GM10847 (cell line): ENCODE data around the gene SERPINI2.

Experiments
- POLR2A ChIP-seq: IDR thresholded peaks from 2 replicates; pipeline ENCODE4 v1.6.1; 2011; ENCODE audit not compliant: insufficient read length; ENCODE audit errors: extremely low read depth

The SERPINI2 gene

DNA sequence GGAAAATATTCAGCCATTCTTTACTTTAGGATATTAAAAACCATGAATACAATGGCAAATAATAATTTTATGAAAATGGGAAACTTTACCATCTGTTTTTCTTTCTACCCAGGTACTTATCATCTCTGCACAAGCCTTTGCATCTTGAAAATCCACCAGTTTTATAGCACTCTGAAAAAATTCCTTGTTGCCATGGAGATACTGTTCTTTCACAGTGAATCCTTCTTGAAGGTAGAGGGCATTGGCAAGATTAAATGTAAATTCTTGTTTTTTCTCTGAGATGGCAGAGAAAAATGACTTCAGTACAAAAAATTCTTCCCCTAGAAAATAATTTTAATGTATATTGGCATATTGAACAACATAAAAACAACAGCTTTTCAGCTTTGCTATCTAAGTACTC, 6.9 kb downstream of the SERPINI2 start:
- TF ChIP-seq POLR2A, result no peak

- no peak for TF ChIP-seq POLR2A
These were observed 17.6 kb downstream of the SERPINI2 start for GRCh38 chr3:167456157-167456799.

DNA sequence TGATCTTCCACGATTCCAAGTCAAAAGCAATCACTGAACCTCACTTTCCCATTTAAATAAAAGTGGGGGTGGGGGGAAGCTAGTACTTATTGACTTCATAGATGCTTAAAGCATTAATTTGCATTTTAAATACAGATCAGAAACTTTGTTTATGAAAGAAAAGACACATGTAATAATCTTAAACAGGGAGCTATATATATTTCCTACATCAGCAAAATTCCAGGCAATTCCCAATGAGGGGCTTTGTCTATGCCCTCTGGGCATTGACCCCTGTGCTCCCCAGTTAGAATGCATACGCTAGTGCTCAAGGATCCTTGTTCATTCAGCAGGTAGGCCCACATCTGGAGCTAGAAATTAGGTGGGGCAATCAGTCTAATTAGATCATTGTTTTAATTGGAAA, 20.0 kb downstream of the SERPINI2 start:
- no peak for TF ChIP-seq POLR2A

DNA sequence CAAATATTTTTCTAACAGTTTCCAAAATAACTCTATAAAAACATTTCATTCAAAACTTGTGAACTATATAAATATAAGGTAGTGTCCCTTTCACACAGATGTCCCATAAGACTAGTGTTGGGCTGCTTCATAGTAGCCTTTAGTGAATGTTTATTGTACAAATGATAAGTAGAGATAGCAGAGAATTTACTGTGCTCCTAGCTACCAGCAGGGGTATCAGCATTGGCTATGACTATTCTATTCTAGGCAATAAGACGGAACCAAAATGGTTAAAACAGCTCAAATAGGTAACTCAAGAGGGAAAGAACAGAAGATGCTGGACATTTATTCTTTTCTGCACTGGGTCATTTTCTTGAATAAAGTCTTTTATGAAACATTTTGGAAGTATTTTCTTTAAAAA, 22.6 kb downstream of the SERPINI2 start:
- TF ChIP-seq POLR2A, result no peak

DNA sequence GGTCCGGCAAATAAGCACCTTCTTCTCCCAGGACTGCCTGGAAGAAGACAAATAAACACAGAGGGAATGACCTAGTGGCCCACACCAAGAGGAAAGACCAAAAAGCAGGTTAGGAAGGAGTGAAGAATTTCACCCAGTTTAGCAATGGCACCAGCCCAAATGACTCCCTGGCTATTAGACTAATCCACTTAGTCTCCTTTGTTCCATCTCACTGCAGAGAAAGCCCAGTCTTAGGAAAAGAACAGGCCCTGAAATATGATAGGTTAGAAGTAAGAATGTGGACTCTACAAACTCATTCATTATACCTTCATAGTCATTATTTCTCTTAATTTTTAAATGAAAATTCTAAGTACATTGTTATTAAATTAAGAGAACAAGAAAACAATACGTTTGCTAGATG, 23.2 kb downstream of the SERPINI2 start:
- no peak for TF ChIP-seq POLR2A

DNA sequence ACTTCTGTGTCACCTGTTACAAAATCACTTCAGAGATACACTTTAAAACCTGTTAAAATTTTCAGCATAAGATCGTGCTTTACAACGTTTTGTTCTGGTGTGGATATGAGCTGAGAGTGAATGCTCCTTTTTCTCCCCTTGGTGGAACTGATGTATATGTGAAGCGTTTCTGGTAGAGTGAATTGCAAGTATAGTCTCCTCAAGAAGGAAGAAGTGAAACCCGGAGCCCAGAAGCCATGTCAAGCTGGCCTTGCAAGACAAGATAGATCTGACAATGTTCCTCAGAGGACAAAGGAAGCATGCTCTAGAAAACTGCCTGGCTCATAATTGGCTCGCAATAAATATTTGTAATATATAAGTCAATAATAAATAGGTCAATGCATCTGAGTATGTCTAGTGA, 23.6 kb downstream of the SERPINI2 start:
- no peak for TF ChIP-seq POLR2A

- no peak for TF ChIP-seq POLR2A
These were observed 28.4 kb downstream of the SERPINI2 start for GRCh38 chr3:167445491-167445890.

GRCh38 chr3:167441256-167441655, 32.6 kb downstream of the SERPINI2 start:
- TF ChIP-seq POLR2A, result no peak

- TF ChIP-seq POLR2A, result no peak
These were observed 36.3 kb downstream of the SERPINI2 start for GRCh38 chr3:167437428-167438139.

DNA sequence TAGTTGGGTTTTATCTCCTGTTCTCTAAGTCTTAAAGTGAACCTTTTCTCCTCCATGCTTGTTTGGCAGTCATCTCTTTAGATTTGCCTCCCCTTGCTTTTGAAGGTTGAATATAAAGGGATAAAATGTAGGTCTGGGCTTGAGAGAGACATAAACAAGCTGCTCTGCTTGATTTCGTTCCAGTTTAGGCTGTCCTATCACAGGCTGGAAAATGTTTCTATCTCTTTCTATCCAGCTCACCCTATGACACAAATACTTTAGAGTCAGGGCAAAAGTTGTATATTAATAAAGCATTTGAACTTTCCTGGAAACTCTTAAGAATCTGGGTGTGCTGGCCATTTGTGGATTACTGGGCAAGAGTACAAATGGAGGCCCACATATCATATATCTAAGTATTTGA, 64.2 kb downstream of the SERPINI2 start:
- TF ChIP-seq POLR2A, result no peak

DNA sequence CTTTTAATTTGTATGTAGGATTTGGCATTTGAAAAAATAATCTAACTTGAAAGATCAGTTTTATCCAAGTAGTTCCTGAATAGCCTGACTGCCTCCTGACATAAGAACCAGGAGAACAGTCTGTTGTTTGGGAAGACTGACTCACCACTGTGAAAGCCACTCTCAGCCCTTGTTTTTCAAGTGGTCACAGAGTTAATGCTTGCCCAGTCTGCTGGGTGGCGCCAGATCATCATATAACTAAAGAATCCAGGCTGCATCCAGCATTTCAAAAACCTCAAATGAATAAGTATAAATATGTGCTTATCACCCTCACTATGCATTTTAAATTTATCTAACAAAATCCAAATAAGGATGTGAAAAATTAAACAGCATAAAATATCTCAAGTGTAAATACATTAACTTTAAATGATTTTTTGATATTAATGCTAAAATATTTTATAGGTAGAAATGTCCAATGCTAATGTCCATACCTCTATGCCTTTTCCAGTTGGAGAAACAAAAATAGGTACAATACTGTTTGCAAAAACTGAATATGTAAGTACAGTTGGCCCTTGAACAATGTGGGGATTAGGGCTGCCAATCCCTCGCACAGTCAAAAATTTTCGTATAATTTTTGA, 66.9 kb downstream of the SERPINI2 start:
- TF ChIP-seq POLR2A, result no peak

DNA sequence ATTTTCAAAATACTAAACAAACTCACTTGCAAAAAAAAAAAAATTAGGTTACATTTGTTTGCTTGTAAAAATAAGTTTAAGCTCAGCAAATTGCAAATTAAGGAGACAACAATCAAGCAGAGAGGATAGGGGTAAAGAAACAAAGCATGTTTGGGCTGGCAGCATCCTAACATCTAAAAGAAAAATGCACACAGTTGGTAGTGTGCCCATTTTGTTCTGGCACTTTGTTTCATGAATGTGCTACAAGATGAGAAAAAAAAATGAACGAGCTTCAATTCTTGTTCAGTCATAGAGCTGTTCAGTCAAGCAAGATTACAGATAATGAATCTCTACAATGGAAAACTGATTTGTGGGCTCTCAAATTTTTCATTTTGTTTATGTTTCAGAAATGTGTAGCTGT, 76.0 kb downstream of the SERPINI2 start:
- no peak for TF ChIP-seq POLR2A

DNA sequence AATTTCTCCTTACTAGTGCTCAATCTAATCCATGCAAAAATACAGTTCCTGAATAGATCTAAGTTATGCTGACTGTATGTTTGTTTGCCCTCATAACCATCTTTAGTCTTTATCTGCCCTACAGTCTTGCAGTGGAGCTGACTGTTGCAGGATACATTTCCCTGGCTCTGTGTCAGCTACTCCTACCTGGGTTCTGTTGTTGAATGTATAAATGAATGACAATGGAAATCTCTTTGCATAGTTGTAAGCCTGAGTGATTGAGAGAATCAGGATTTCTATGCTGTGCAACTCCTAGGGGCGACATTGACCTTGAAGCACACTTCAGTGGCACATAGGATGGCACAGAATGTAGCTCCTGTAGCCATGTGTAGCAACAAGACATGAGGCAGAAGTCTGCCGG, 77.8 kb downstream of the SERPINI2 start:
- no peak for TF ChIP-seq POLR2A

DNA sequence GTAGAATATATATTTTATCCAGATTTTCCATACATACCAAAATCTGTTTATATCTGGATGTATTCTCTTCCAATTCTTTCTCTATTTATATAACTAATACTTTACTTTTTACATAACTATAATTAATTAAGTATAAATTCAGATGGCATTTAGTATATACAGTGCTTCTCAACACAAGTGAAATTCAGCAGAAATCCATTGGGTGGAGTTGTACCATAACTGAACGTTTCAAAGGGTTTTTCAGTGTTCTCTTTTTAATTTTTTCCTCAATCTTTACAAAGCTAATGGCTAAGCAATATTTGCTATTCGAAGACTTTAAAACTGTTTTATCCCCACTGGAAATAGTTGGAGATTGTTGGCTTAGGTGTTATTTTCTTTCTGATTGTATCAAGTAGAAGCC, 79.8 kb downstream of the SERPINI2 start:
- TF ChIP-seq POLR2A, result no peak
